HepG2 (cell line): ENCODE data around the gene PTAFR. TPM values are rescaled to one million over a fixed set of nuclear protein-coding genes. Genes with fewer than 3 reads are reported as not detected.

Experiments used
- ATAC-seq: fragments of 200-7000 bp; cut with Tn5 transposase; 3 replicates; pipeline ENCODE4 v1.9.1; 2020; ENCODE audit warnings: mild to moderate bottlenecking, moderate library complexity
- BruUV-seq: library from RNA; stranded (reverse); fragments of 400-500 nt; replicated peaks from 2 replicates; lab custom pipeline; 2021; lab: Mats Ljungman, UMichigan
- CTCF ChIA-PET: fragments of 300-600 bp; formaldehyde crosslinking; extraction: SDS; loops from one replicate; lab custom pipeline; 2021; ENCODE audit warnings: low total read pairs, inconsistent platforms, low intra/inter-chr PET ratio; lab: Yijun Ruan, JAX
- POLR2A ChIA-PET: fragments of 350-600 bp; sonication (Branson Sonifier 250); formaldehyde crosslinking; loops from one replicate; lab custom pipeline; 2020; ENCODE audit warnings: antibody characterized with exemption, inconsistent platforms; lab: Yijun Ruan, JAX
- DNase-seq: peaks from one replicate; pipeline ENCODE4 v3.0.0-alpha.2; 2015; ENCODE audit warnings: low spot score
- FAIRE-seq: peaks from 3 replicates; lab custom pipeline; 2011; peaks lifted over from hg19 to GRCh38; lab: Jason Lieb, UNC
- H2AFZ ChIP-seq: one replicate; pipeline ENCODE4 v1.6.1; 2011; ENCODE audit warnings: low read length, inconsistent platforms
- H3K27ac ChIP-seq: fragments of 300-600 bp; 3 replicates; pipeline ENCODE4 v1.8.0; 2011; ENCODE audit warnings: mixed run types, mild to moderate bottlenecking, mixed read lengths, low read length, inconsistent platforms; ENCODE audit not compliant: insufficient read depth; ENCODE audit errors: extremely low read length
- H3K27me3 ChIP-seq, 2 experiments: fragments of 200-600 bp in 1 of 2; 2 replicates in 1 of 2; 3 replicates in 1 of 2; pipeline versions ENCODE4 v1.6.0 to v1.8.0; 2011; ENCODE audit warnings: low read length in 2 of 2, mild to moderate bottlenecking in 2 of 2, moderate library complexity in 2 of 2, inconsistent platforms in 1 of 2; ENCODE audit not compliant: insufficient read depth in 2 of 2, control insufficient read depth in 1 of 2
- H3K36me3 ChIP-seq, 2 experiments: fragments of 200-600 bp in 1 of 2; replicated peaks in 1 of 2; 2 replicates in 1 of 2; 3 replicates in 1 of 2; pipeline versions ENCODE4 v1.5.1 to v1.8.0; 2011; ENCODE audit warnings: low read length in 2 of 2, inconsistent platforms in 1 of 2; ENCODE audit not compliant: insufficient read depth in 2 of 2, control insufficient read depth in 1 of 2
- H3K4me1 ChIP-seq: 2 replicates; pipeline ENCODE4 v1.5.1; 2012; ENCODE audit warnings: low read length, inconsistent platforms; ENCODE audit not compliant: insufficient read depth
- H3K4me2 ChIP-seq: 2 replicates; pipeline ENCODE4 v1.6.0; 2011; ENCODE audit warnings: low read depth, low read length, inconsistent platforms
- H3K4me3 ChIP-seq, 3 experiments: fragments of 200-600 bp in 1 of 3; sonication (generic), shearing (Covaris generic) in 1 of 3; replicated peaks in 1 of 3; 2 replicates each; pipeline ENCODE4 v1.5.1; 2011 to 2016; ENCODE audit warnings: low read length in 3 of 3, inconsistent platforms in 2 of 3, low read depth in 2 of 3, mild to moderate bottlenecking in 2 of 3, control low read depth in 1 of 3, mixed read lengths in 1 of 3; ENCODE audit not compliant: insufficient read depth in 1 of 3
- H3K79me2 ChIP-seq: one replicate; pipeline ENCODE4 v1.6.1; 2011; ENCODE audit warnings: low read length, inconsistent platforms; ENCODE audit not compliant: insufficient read depth
- H3K9ac ChIP-seq: 2 replicates; pipeline ENCODE4 v1.6.0; 2011; ENCODE audit warnings: mild to moderate bottlenecking, low read depth, low read length, inconsistent platforms; ENCODE audit not compliant: insufficient read depth
- H3K9me3 ChIP-seq: 2 replicates; pipeline ENCODE4 v1.5.1; 2012; ENCODE audit warnings: mild to moderate bottlenecking, low read length
- H4K20me1 ChIP-seq: 2 replicates; pipeline ENCODE4 v1.6.0; 2011; ENCODE audit warnings: inconsistent platforms, mild to moderate bottlenecking, low read length, moderate library complexity; ENCODE audit not compliant: insufficient read depth
- KAT2B ChIP-seq: fragments of 150-350 bp; IDR thresholded peaks from 2 replicates; pipeline ENCODE4 v1.6.1; 2014; ENCODE audit warnings: low read depth, low read length, borderline replicate concordance
- MED8 ChIP-seq: sonication (generic); formaldehyde crosslinking; IDR thresholded peaks from 2 replicates; pipeline ENCODE4 v1.8.1; 2023; ENCODE audit warnings: mild to moderate bottlenecking, missing genetic modification reagents; ENCODE audit not compliant: insufficient replicate concordance
- RORA ChIP-seq: sonication (generic); formaldehyde crosslinking; IDR thresholded peaks from 2 replicates; pipeline ENCODE4 v1.5.0; 2020; ENCODE audit warnings: mild to moderate bottlenecking, missing genetic modification reagents, moderate library complexity
- RXRA ChIP-seq: sonication (generic); formaldehyde crosslinking; IDR thresholded peaks from 2 replicates; pipeline ENCODE4 v1.5.1; 2020; ENCODE audit warnings: missing genetic modification reagents
- SALL2 ChIP-seq: sonication (generic); formaldehyde crosslinking; IDR thresholded peaks from 2 replicates; pipeline ENCODE4 v1.8.1; 2023; ENCODE audit warnings: mild to moderate bottlenecking, missing genetic modification reagents, inconsistent platforms
- SIN3B ChIP-seq: fragments of 150-350 bp; IDR thresholded peaks from 2 replicates; pipeline ENCODE4 v1.6.1; 2014; ENCODE audit warnings: low read length
- ZNF121 ChIP-seq: sonication (generic); formaldehyde crosslinking; IDR thresholded peaks from 2 replicates; pipeline ENCODE4 v1.5.0; 2020; ENCODE audit warnings: mild to moderate bottlenecking, missing genetic modification reagents
- ZNF670 ChIP-seq: sonication (generic); formaldehyde crosslinking; IDR thresholded peaks from 2 replicates; pipeline ENCODE4 v1.8.0; 2022; ENCODE audit warnings: mild to moderate bottlenecking, missing genetic modification reagents, borderline replicate concordance
- WGBS: methylation state at CpG from one replicate; pipeline ENCODE4 v1.1.6; 2017; ENCODE audit warnings: low lambda C conversion rate; 5-methylcytosine and 5-hydroxymethylcytosine counted together
- in situ Hi-C: cut with HindIII; loops from 2 replicates; pipeline ENCODE4 v1.10.0; 2017; ENCODE audit warnings: low pct_unique_long_range_greater_than_20kb; ENCODE audit not compliant: extremely low pct_ligation_motif_present
- intact Hi-C: fragments of 100-400 bp; cut with micrococcal nuclease; formaldehyde crosslinking; loops from one replicate; pipeline ENCODE4 v1.10.0; 2022; ENCODE audit not compliant: unreplicated experiment
- polyA plus RNA-seq, 8 experiments: library from polyadenylated mRNA; depleted of rRNA in 3 of 8; stranded (reverse) in 7 of 8; unstranded in 1 of 8; fragments of >200 nt; fragmentation: Illumina TruSeq in 4 of 8; extraction: Trizol in 4 of 8; gene quantifications; 2 replicates each; pipeline versions ENCODE4 v1.2.1 to v1.2.3, GENCODE V29; 2011 to 2016; ENCODE audit warnings: low read depth in 4 of 8, missing spikeins in 1 of 8, mixed read lengths in 1 of 8; ENCODE audit not compliant: insufficient read depth in 1 of 8
- total RNA-seq, 5 experiments: library from RNA; depleted of rRNA; stranded (reverse); fragments of >200 nt; fragmentation: Illumina TruSeq; extraction: Trizol; gene quantifications; 2 replicates each; pipeline ENCODE4 v1.2.3, GENCODE V29; 2016; ENCODE audit warnings: low read depth in 1 of 5
- TF ChIP-seq, protein P1 (sequence below): sonication (generic); formaldehyde crosslinking; IDR thresholded peaks from 2 replicates; pipeline ENCODE4 v1.4.0; 2020; ENCODE audit warnings: missing genetic modification reagents, borderline replicate concordance

Gene PTAFR
- total and polyA plus RNA-seq, 2 of the 13 experiments (the other 11 are each of a cell fraction or from before 2014, with no cell fraction given), result 0.27 to 24.0 TPM

DNA sequence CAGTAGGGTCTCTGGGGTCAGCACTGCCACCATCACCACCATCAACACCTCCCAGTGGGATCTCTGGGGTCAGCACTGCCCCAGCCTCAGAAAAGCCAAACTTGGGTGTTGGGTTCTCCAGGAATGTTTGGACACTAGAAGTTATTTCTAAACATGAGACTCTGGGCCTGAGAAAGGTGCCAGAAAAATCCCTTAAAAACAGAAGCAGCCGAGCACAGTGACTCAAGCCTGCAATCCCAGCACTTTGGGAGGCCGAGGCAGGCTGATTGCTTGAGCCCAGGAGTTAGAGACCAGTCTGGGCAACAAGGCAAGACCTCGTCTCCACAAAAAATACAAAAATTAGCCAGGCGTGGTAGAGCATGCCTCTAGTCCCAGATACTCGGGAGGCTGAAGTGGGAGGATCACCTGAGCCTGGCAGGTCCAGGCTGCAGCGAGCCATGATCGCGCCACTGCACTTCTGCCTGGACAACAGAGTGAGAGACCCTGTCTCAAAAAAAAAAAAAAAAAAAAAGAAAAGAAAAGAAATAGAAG is 470 bp downstream of the PTAFR start (continued):
- no peak for TF ChIP-seq SALL2
- TF ChIP-seq RORA, result no peak
- no peak for TF ChIP-seq SIN3B
- TF ChIP-seq, all 625 proteins: peak for 0

- FAIRE-seq (no peak), DNase-seq (no peak), ATAC-seq (peak; percentile 31; the same call in 1 of the 3 replicates)
- H3K4me1 ChIP-seq, result peaks cover 60% of the 10 kb centered on the region
- 50% methylated on average over 2 of the region's 5 CpGs for WGBS
- no peaks in the 10 kb centered on the region for H3K9me3 ChIP-seq
- H2AFZ ChIP-seq, result no peak overlapping the region
- no TSS peak for BruUV-seq
- in situ Hi-C loops, result no loop called here
- H3K36me3 ChIP-seq, result no peaks in the 10 kb centered on the region
- TF ChIP-seq SIN3B (no peak), MED8 (CRISPR knock-in tag) (no peak), RXRA (CRISPR knock-in tag) (no peak), ZNF670 (no peak), ZNF121 (CRISPR knock-in tag) (no peak), KAT2B (no peak)
- TF ChIP-seq, protein P1, sequence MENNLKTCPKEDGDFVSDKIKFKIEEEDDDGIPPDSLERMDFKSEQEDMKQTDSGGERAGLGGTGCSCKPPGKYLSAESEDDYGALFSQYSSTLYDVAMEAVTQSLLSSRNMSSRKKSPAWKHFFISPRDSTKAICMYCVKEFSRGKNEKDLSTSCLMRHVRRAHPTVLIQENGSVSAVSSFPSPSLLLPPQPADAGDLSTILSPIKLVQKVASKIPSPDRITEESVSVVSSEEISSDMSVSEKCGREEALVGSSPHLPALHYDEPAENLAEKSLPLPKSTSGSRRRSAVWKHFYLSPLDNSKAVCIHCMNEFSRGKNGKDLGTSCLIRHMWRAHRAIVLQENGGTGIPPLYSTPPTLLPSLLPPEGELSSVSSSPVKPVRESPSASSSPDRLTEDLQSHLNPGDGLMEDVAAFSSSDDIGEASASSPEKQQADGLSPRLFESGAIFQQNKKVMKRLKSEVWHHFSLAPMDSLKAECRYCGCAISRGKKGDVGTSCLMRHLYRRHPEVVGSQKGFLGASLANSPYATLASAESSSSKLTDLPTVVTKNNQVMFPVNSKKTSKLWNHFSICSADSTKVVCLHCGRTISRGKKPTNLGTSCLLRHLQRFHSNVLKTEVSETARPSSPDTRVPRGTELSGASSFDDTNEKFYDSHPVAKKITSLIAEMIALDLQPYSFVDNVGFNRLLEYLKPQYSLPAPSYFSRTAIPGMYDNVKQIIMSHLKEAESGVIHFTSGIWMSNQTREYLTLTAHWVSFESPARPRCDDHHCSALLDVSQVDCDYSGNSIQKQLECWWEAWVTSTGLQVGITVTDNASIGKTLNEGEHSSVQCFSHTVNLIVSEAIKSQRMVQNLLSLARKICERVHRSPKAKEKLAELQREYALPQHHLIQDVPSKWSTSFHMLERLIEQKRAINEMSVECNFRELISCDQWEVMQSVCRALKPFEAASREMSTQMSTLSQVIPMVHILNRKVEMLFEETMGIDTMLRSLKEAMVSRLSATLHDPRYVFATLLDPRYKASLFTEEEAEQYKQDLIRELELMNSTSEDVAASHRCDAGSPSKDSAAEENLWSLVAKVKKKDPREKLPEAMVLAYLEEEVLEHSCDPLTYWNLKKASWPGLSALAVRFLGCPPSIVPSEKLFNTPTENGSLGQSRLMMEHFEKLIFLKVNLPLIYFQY (CRISPR knock-in tag), result no peak
- POLR2A ChIA-PET, result no interaction called here
- intact Hi-C loops, result no loop called here
- CTCF ChIA-PET, result no interaction called here
- peaks cover 2 to 23% of the 10 kb centered on the region in 2 experiments; a peak in 3 of 5 replicates for H3K27me3 ChIP-seq
- H4K20me1 ChIP-seq, result no peaks in the 10 kb centered on the region
- peak overlapping the region; percentile 71 for H3K4me2 ChIP-seq
- no peaks in the 10 kb centered on the region for H3K79me2 ChIP-seq
- H3K27ac ChIP-seq, result no peak overlapping the region
- no peak overlapping the region for H3K9ac ChIP-seq
- peak overlapping the region in 1 of 3 experiments; percentile 45; a peak in 1 of 6 replicates for H3K4me3 ChIP-seq
Measured at GRCh38 chr1:28173980-28174297, 2.6 kb downstream of the PTAFR start.
